Osteocyte (in vitro differentiated cells): Measurements from ENCODE around the gene ELF1. TPM values are rescaled to one million over a fixed set of nuclear protein-coding genes. Genes with fewer than 3 reads are reported as not detected.

Experiments
- DNase-seq: peaks from one replicate; pipeline ENCODE4 v3.0.0; 2021; ENCODE audit warnings: mixed read lengths; ENCODE audit not compliant: unreplicated experiment; ENCODE audit errors: extremely low spot score
- H3K27ac Mint-ChIP-seq: one replicate; pipeline ENCODE4 v1.8.0; 2021; ENCODE audit warnings: mild to moderate bottlenecking, mixed read lengths; ENCODE audit not compliant: unreplicated experiment
- H3K27me3 Mint-ChIP-seq: one replicate; pipeline ENCODE4 v1.8.0; 2021; ENCODE audit warnings: mixed read lengths; ENCODE audit not compliant: unreplicated experiment
- H3K36me3 Mint-ChIP-seq: one replicate; pipeline ENCODE4 v1.8.0; 2021; ENCODE audit warnings: mixed read lengths; ENCODE audit not compliant: unreplicated experiment
- H3K4me1 Mint-ChIP-seq: one replicate; pipeline ENCODE4 v1.8.0; 2021; ENCODE audit warnings: mixed read lengths; ENCODE audit not compliant: unreplicated experiment
- H3K4me3 Mint-ChIP-seq: one replicate; pipeline ENCODE4 v1.8.0; 2021; ENCODE audit warnings: mild to moderate bottlenecking, moderate library complexity, mixed read lengths; ENCODE audit not compliant: unreplicated experiment
- H3K9me3 Mint-ChIP-seq: one replicate; pipeline ENCODE4 v1.8.0; 2021; ENCODE audit warnings: mixed read lengths; ENCODE audit not compliant: unreplicated experiment
- total RNA-seq: library from RNA; stranded (reverse); gene quantifications from 2 replicates; pipeline ENCODE4 v1.2.1, GENCODE V29; 2021
- TF ChIP-seq, protein P1 (sequence below): fragments of 200-600 bp; sonication (generic); IDR thresholded peaks from 2 replicates; pipeline ENCODE4 v1.5.0; 2021; ENCODE audit warnings: antibody characterized with exemption, mild to moderate bottlenecking, moderate library complexity

Gene ELF1
- total RNA-seq, 1 donor from 2014 or later: 52.6 TPM

DNA sequence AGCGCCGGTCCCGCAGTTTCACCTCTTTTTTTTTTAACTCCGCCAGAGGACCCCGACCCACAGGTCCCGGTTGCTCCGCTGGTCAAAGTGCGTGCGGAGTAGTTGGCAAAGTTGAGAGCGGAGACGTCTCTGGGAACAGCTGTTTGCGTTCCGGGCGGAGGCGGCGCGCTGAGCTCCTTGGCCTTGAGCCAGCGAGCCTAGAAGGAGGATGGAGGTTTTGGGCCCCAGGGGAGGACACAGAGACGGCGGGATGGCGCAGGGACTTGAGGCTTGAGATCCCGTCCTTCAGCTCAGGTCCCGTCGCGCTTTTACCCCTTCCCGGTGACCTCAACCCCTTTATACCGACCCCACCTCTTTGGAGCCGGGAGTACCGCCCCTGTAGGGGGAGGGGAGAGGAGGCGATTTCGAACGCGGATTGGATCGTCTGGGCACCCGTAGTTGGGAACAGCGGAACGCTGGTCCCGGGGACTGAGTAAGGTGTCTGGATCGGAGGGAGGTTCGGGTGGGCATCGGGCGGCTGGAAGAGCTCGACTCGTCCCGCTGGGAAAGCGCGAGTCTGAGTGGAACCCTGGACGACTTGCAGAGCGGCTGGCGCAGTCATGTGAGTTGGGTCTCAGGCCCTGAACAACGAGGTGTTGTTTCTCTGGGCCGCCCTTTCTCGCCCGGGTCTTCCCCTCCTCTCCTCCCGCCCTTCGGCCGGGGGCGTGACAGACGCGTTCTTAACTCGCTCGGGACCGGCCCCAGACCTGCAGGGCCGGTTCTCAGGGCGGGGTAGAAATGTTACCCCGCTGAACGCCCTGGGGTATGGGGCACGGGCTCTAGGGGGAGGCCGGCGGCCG, 42.2 kb upstream of the ELF1 start, which contains the start of gene WBP4:
TSS of gene WBP4 (plus strand) at position 435 of the 839 bp plus-strand sequence. CDS start at position 600, 165 bp downstream.
- H3K36me3 Mint-ChIP-seq: peaks cover 16% of the 10 kb centered on the region
- TF ChIP-seq, protein P1, sequence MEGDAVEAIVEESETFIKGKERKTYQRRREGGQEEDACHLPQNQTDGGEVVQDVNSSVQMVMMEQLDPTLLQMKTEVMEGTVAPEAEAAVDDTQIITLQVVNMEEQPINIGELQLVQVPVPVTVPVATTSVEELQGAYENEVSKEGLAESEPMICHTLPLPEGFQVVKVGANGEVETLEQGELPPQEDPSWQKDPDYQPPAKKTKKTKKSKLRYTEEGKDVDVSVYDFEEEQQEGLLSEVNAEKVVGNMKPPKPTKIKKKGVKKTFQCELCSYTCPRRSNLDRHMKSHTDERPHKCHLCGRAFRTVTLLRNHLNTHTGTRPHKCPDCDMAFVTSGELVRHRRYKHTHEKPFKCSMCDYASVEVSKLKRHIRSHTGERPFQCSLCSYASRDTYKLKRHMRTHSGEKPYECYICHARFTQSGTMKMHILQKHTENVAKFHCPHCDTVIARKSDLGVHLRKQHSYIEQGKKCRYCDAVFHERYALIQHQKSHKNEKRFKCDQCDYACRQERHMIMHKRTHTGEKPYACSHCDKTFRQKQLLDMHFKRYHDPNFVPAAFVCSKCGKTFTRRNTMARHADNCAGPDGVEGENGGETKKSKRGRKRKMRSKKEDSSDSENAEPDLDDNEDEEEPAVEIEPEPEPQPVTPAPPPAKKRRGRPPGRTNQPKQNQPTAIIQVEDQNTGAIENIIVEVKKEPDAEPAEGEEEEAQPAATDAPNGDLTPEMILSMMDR: peak; percentile 20
- peak within 1 kb of the TSS; percentile 100 for H3K27ac Mint-ChIP-seq
- H3K4me1 Mint-ChIP-seq: peaks cover 57% of the 10 kb centered on the region
- no peaks in the 10 kb centered on the region for H3K27me3 Mint-ChIP-seq
- H3K9me3 Mint-ChIP-seq: no peaks in the 10 kb centered on the region
- peak within 1 kb of the TSS; percentile 98 for H3K4me3 Mint-ChIP-seq
- peak; percentile 97 for DNase-seq

DNA sequence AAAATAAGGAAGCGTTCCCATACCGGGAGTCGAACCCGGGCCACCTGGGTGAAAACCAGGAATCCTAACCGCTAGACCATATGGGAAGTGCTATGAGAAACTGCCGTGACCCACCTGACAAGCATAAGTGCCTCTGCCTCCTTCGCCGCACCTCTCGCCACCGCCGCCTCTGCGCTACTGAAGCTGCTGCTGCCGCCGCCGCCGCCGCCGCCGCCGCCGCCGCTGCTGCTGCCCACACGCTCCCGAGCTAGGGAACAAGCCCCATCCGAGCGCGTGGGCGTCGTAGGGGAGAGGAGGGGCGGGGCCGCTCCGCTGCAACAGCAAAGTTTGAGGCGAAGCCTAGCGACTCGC, 41.6 kb upstream of the ELF1 start:
- H3K27me3 Mint-ChIP-seq: no peaks in the 10 kb centered on the region
- peaks cover 62% of the 10 kb centered on the region for H3K4me1 Mint-ChIP-seq
- H3K36me3 Mint-ChIP-seq: peaks cover 15% of the 10 kb centered on the region
- H3K27ac Mint-ChIP-seq: peak overlapping the region; percentile 100
- no peaks in the 10 kb centered on the region for H3K9me3 Mint-ChIP-seq
- peak; percentile 91 for DNase-seq
- peak overlapping the region; percentile 98 for H3K4me3 Mint-ChIP-seq
- TF ChIP-seq, protein P1: no peak

DNA sequence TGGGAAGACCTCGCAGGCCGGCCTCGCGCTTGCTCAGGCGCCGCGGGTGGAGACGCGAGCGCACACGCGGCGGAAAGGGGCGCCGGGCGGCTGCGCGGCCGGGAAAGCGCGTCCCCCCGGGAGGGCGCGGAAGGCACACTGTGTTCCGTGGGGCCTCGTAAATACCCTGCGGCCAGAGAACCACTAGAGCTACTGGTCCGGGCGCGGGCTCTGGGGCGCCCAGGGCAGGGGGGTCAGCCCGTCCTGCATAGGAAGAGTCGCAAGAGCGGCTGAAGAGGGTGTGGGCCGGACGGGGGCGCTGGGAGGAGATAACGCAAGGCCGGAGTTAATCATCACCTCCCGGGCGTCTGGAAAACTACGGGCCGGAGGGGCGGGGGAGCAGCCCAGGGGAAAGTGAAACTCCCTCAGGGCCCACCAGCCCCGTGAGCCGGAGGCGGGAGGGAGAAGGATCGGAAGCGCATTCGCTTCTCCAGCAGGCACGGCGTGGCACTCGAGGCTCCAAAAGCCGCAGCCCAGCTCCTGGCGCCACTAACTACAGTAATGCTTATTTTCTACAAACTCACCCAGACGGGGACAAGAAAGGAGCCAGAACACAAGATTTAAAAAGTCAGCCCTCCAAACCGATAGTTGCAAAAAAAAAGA, 41.1 kb upstream of the ELF1 start:
- Mint-ChIP-seq H3K36me3 (peaks cover 10% of the 10 kb centered on the region), H3K4me1 (peaks cover 64% of the 10 kb centered on the region), H3K27me3 (no peaks in the 10 kb centered on the region), H3K9me3 (no peaks in the 10 kb centered on the region), H3K27ac (peak overlapping the region; percentile 100), H3K4me3 (peak overlapping the region; percentile 98)
- TF ChIP-seq, protein P1: peak; percentile 48
- peak; percentile 92 for DNase-seq

DNA sequence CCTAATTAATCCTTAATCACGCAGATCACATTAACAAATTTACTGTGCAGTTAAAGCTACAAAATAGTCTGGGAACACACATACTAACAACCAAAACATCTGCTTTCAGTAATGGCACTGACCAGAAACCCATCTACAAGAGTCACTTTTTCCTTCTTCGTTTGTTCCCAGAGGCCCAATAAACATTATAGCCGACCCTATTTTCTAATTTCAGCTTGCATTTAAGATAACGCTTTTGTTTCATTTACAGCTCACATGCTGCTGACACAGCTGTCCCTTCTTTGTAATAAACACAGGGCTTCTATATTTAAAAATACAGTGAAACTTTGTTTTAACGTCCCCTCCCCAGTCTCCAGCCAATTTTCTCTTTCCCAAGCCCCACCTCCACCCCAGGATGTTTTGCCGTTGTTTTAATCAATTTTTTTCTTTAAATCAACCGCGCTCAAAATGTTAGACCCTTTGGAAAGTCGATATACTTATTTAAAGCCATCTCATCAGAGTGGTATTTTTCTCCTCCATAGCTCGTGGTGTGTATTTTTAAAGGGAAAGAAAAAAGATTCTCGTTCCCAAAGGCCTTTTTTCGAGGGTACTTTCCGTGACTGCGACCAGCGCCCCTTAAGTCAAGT, 40.5 kb upstream of the ELF1 start:
- TF ChIP-seq, protein P1: no peak
- Mint-ChIP-seq H3K4me1 (peaks cover 63% of the 10 kb centered on the region), H3K27ac (peak overlapping the region; percentile 100), H3K27me3 (no peaks in the 10 kb centered on the region), H3K9me3 (no peaks in the 10 kb centered on the region), H3K36me3 (peaks cover 5% of the 10 kb centered on the region), H3K4me3 (peak overlapping the region; percentile 98)
- DNase-seq: no peak
